Keratinocyte (primary cell): ENCODE data around the gene ANKRD17. TPM values are rescaled to one million over a fixed set of nuclear protein-coding genes. Genes with fewer than 3 reads are reported as not detected.

Source experiments
- DNase-seq: peaks from one replicate; pipeline ENCODE4 v3.0.0-alpha.2; 2011; ENCODE audit warnings: low read depth, missing footprints, low spot score
- FAIRE-seq: peaks from 2 replicates; lab custom pipeline; 2011; peaks lifted over from hg19 to GRCh38; lab: Jason Lieb, UNC
- H2AFZ ChIP-seq: 2 replicates; pipeline ENCODE4 v1.6.0; 2012; ENCODE audit warnings: low read length, control low read depth, inconsistent platforms; ENCODE audit not compliant: control insufficient read depth
- H3K27ac ChIP-seq: 2 replicates; pipeline ENCODE4 v1.5.1; 2011; ENCODE audit warnings: low read length; ENCODE audit not compliant: control insufficient read depth, insufficient read depth
- H3K27me3 ChIP-seq: 3 replicates; pipeline ENCODE4 v1.6.0; 2011; ENCODE audit warnings: low read length; ENCODE audit not compliant: control insufficient read depth, insufficient read depth; ENCODE audit errors: extremely low read depth
- H3K36me3 ChIP-seq, 2 experiments: 2 replicates in 1 of 2; 3 replicates in 1 of 2; pipeline ENCODE4 v1.5.1; 2011; ENCODE audit warnings: low read length in 2 of 2, mild to moderate bottlenecking in 1 of 2; ENCODE audit not compliant: control insufficient read depth in 2 of 2, insufficient read depth in 2 of 2; ENCODE audit errors: extremely low read depth in 1 of 2
- H3K4me1 ChIP-seq: 3 replicates; pipeline ENCODE4 v1.5.1; 2011; ENCODE audit warnings: low read length; ENCODE audit not compliant: control insufficient read depth, insufficient read depth; ENCODE audit errors: extremely low read depth
- H3K4me2 ChIP-seq: 3 replicates; pipeline ENCODE4 v1.6.0; 2011; ENCODE audit warnings: low read depth, low read length; ENCODE audit not compliant: control insufficient read depth, insufficient read depth; ENCODE audit errors: extremely low read depth
- H3K4me3 ChIP-seq, 3 experiments: fragments of 200-600 bp in 1 of 3; sonication (generic) in 1 of 3; 2 replicates in 2 of 3; 3 replicates in 1 of 3; pipeline ENCODE4 v1.5.1; 2011 to 2016; ENCODE audit warnings: low read length in 3 of 3, mild to moderate bottlenecking in 3 of 3, control low read depth in 2 of 3, inconsistent platforms in 1 of 3, low read depth in 1 of 3, mixed read lengths in 1 of 3, mixed run types in 1 of 3, moderate library complexity in 1 of 3; ENCODE audit not compliant: control insufficient read depth in 2 of 3, insufficient read depth in 2 of 3; ENCODE audit errors: extremely low read depth in 1 of 3
- H3K79me2 ChIP-seq: 2 replicates; pipeline ENCODE4 v1.6.0; 2012; ENCODE audit warnings: low read length; ENCODE audit not compliant: control insufficient read depth, insufficient read depth
- H3K9ac ChIP-seq: 3 replicates; pipeline ENCODE4 v1.6.0; 2011; ENCODE audit warnings: low read length; ENCODE audit not compliant: control insufficient read depth, insufficient read depth; ENCODE audit errors: extremely low read depth
- H3K9me1 ChIP-seq: 3 replicates; pipeline ENCODE4 v1.6.0; 2011; ENCODE audit warnings: low read length; ENCODE audit not compliant: control insufficient read depth, insufficient read depth; ENCODE audit errors: extremely low read depth
- H3K9me3 ChIP-seq: 2 replicates; pipeline ENCODE4 v1.5.1; 2012; ENCODE audit warnings: low read depth, low read length; ENCODE audit not compliant: control insufficient read depth
- H4K20me1 ChIP-seq: 3 replicates; pipeline ENCODE4 v1.6.0; 2011; ENCODE audit warnings: low read length; ENCODE audit not compliant: control insufficient read depth, insufficient read depth; ENCODE audit errors: extremely low read depth
- EZH2 ChIP-seq: IDR thresholded peaks from one replicate; pipeline ENCODE4 v1.6.1; 2012; ENCODE audit warnings: inconsistent platforms, mild to moderate bottlenecking, low read length, moderate library complexity
- dilution Hi-C: fragments of 300-500 bp; cut with MboI; formaldehyde crosslinking; loops from one replicate; pipeline ENCODE4 v1.7.0; 2020; ENCODE audit warnings: low sequenced_read_pairs; ENCODE audit not compliant: extremely low pct_ligation_motif_present
- polyA plus RNA-seq, 5 experiments: library from polyadenylated mRNA; depleted of rRNA in 3 of 5; stranded (reverse) in 3 of 5; stranded (forward) in 1 of 5; unstranded in 1 of 5; fragments of >200 nt; gene quantifications; 1 replicate in 1 of 5; 2 replicates in 3 of 5; 3 replicates in 1 of 5; pipeline versions ENCODE4 v1.2.1 to v1.2.3, GENCODE V29; 2011 to 2012; ENCODE audit warnings: missing spikeins in 2 of 5, low read depth in 1 of 5, low replicate concordance in 1 of 5
- TF ChIP-seq, protein P1 (sequence below), 3 experiments: IDR thresholded peaks in 1 of 3; conservative IDR thresholded peaks in 1 of 3; optimal IDR thresholded peaks in 1 of 3; 2 replicates in 2 of 3; 3 replicates in 1 of 3; pipeline versions ENCODE3 to v1.5.1; 2011; ENCODE audit warnings: low read length in 3 of 3, mild to moderate bottlenecking in 3 of 3, moderate library complexity in 2 of 3, control low read depth in 1 of 3, inconsistent platforms in 1 of 3; ENCODE audit not compliant: insufficient read depth in 2 of 3; ENCODE audit errors: extremely low read depth in 1 of 3

Gene ANKRD17
- polyA plus RNA-seq, 1 donor (not counting 4 experiments of a cell fraction or from before 2014, with no cell fraction given), result 51.5 TPM

DNA sequence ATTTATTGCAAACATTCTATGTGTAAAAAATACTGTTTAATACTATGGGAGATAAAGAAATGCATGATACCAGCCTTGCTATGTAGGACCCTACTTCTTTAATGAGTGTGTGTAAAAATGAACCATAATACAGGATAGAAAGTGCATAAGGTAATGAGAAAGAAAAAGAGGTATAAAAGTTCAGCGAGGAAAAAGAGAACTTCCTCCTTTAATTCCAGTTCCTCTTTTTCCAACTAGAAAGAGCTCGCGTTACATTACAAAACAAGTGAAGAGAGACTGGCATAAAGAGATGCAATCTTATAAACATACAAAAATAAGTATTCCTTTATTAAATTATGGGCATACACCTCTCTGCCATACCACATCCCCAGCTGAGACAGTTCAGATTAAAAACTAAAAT, 77.4 kb downstream of the ANKRD17 start:
- FAIRE-seq (no peak), DNase-seq (no peak)
- Histone ChIP-seq H3K4me3 (no peak overlapping the region), H3K36me3 (peaks cover 0 to 3% of the 10 kb centered on the region in 2 experiments), H3K9ac (no peak overlapping the region), H2AFZ (no peak overlapping the region), H3K9me1 (no peaks in the 10 kb centered on the region), H3K4me2 (no peak overlapping the region), H3K4me1 (no peaks in the 10 kb centered on the region), H3K79me2 (peaks cover 74% of the 10 kb centered on the region), H3K27me3 (no peaks in the 10 kb centered on the region), H3K9me3 (no peaks in the 10 kb centered on the region), H3K27ac (no peak overlapping the region), H4K20me1 (no peaks in the 10 kb centered on the region)
- no peak for TF ChIP-seq EZH2
- TF ChIP-seq, protein P1, sequence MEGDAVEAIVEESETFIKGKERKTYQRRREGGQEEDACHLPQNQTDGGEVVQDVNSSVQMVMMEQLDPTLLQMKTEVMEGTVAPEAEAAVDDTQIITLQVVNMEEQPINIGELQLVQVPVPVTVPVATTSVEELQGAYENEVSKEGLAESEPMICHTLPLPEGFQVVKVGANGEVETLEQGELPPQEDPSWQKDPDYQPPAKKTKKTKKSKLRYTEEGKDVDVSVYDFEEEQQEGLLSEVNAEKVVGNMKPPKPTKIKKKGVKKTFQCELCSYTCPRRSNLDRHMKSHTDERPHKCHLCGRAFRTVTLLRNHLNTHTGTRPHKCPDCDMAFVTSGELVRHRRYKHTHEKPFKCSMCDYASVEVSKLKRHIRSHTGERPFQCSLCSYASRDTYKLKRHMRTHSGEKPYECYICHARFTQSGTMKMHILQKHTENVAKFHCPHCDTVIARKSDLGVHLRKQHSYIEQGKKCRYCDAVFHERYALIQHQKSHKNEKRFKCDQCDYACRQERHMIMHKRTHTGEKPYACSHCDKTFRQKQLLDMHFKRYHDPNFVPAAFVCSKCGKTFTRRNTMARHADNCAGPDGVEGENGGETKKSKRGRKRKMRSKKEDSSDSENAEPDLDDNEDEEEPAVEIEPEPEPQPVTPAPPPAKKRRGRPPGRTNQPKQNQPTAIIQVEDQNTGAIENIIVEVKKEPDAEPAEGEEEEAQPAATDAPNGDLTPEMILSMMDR (optimal IDR thresholded peaks at IDR 0.05 in 1 of 3, IDR thresholded peaks at IDR 0.05 in 1 of 3, conservative IDR thresholded peaks at IDR 0.05 in 1 of 3; ENCODE audit: extremely low read depth in 1 of 3, insufficient read depth in 2 of 3, low read length in 3 of 3), result no peak
- dilution Hi-C loops, result no loop called here

DNA sequence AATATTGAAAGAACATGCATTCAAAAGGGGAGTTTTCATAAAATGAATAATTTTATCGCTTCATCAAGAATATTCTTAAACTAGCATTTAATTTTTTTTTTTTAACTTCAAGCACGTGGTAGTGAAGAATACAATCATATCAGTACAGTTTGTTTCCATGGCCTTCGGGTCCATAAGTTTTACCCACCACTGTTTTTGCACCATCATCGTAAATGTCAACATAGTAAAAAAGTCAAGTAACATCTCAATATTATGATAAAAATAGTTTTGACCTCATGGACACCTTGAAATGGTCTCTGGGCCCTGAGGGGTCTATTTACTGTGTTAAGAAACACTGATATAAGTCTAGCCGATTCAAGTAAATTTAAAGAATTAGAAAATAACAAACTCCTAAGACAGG, 80.2 kb downstream of the ANKRD17 start:
- FAIRE-seq (no peak), DNase-seq (no peak)
- TF ChIP-seq, protein P1 (optimal IDR thresholded peaks at IDR 0.05 in 1 of 3, IDR thresholded peaks at IDR 0.05 in 1 of 3, conservative IDR thresholded peaks at IDR 0.05 in 1 of 3; ENCODE audit: extremely low read depth in 1 of 3, insufficient read depth in 2 of 3, low read length in 3 of 3), result no peak
- TF ChIP-seq EZH2, result no peak
- Histone ChIP-seq H3K9me1 (no peaks in the 10 kb centered on the region), H3K9me3 (no peaks in the 10 kb centered on the region), H3K4me3 (no peak overlapping the region), H4K20me1 (peaks cover 3% of the 10 kb centered on the region), H2AFZ (no peak overlapping the region), H3K79me2 (peaks cover 84% of the 10 kb centered on the region), H3K4me2 (no peak overlapping the region), H3K27me3 (no peaks in the 10 kb centered on the region), H3K27ac (no peak overlapping the region), H3K36me3 (peaks cover 4 to 7% of the 10 kb centered on the region in 2 experiments), H3K4me1 (no peaks in the 10 kb centered on the region), H3K9ac (no peak overlapping the region)
- dilution Hi-C loops, result no loop called here
